ENCODE measurements around the gene INPP1. TPM values are rescaled to one million over a fixed set of nuclear protein-coding genes. Genes with fewer than 3 reads are reported as not detected.

Gene INPP1
- total and polyA plus RNA-seq, 4 donors = 9.1 to 13.2 (median 12.4) TPM

GRCh38 chr2:190418727-190419126, 75.3 kb downstream of the INPP1 start (continued):
- no peak for TF ChIP-seq REST (IDR thresholded peaks at IDR 0.05)
- TF ChIP-seq TAF1 (conservative IDR thresholded peaks at IDR 0.05) = no peak

DNA sequence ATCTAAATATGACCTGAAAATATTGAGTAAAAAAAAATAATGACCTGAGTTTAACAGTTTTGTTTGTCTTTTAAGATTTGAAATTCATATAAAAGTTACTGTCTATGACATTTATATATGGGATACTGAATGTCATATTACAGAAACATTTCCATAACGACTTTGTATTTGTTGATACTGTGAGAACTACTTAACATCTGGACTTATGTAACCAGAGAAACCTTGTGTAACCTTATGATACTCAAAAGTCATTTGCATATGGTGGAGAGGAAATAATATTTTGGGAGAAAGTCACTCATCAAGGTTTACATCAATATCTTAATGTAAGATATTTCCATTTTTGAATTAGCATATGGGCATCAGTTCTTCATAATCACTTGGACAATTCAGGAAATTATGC, 77.4 kb downstream of the INPP1 start:
- Histone ChIP-seq H3K4me1 (ENCODE audit: control insufficient read depth in 4 of 4, insufficient read depth in 4 of 4, low read length in 3 of 4) (no peaks in the 10 kb centered on the region), H3K9ac (ENCODE audit: low read depth in 1 of 2, low read length in 2 of 2) (no peak overlapping the region), H3K36me3 (ENCODE audit: control insufficient read depth in 4 of 4, insufficient read depth in 3 of 4, low read depth in 1 of 4, low read length in 3 of 4) (no peaks in the 10 kb centered on the region), H3K9me3 (ENCODE audit: control insufficient read depth in 4 of 4, low read length in 3 of 4) (no peaks in the 10 kb centered on the region), H3K27me3 (ENCODE audit: control insufficient read depth in 4 of 4, insufficient read depth in 4 of 4, low read length in 3 of 4) (no peaks in the 10 kb centered on the region), H3K4me3 (ENCODE audit: low read depth in 1 of 3, low read length in 3 of 3) (no peak overlapping the region), H3K27ac (ENCODE audit: low read depth in 1 of 2, low read length in 2 of 2) (no peak overlapping the region)
- WGBS = 54% methylated on average over 1 of the region's 1 CpG
- DNase-seq (ENCODE audit: low spot score) = no peak
- TF ChIP-seq ATF3 (IDR thresholded peaks at IDR 0.05) (no peak), MAX (IDR thresholded peaks at IDR 0.05) (no peak), YY1 (IDR thresholded peaks at IDR 0.05) (no peak), FOXA2 (IDR thresholded peaks at IDR 0.05) (no peak), SP1 (IDR thresholded peaks at IDR 0.05) (no peak), RXRA (IDR thresholded peaks at IDR 0.05) (no peak), FOXA1 (IDR thresholded peaks at IDR 0.05) (no peak), GABPA (IDR thresholded peaks at IDR 0.05 in 1 of 2, conservative IDR thresholded peaks at IDR 0.05 in 1 of 2) (no peak), TAF1 (conservative IDR thresholded peaks at IDR 0.05) (no peak), HNF4G (IDR thresholded peaks at IDR 0.05) (no peak), HNF4A (conservative IDR thresholded peaks at IDR 0.05) (no peak), ZBTB33 (IDR thresholded peaks at IDR 0.05) (no peak)
- TF ChIP-seq, protein P1, sequence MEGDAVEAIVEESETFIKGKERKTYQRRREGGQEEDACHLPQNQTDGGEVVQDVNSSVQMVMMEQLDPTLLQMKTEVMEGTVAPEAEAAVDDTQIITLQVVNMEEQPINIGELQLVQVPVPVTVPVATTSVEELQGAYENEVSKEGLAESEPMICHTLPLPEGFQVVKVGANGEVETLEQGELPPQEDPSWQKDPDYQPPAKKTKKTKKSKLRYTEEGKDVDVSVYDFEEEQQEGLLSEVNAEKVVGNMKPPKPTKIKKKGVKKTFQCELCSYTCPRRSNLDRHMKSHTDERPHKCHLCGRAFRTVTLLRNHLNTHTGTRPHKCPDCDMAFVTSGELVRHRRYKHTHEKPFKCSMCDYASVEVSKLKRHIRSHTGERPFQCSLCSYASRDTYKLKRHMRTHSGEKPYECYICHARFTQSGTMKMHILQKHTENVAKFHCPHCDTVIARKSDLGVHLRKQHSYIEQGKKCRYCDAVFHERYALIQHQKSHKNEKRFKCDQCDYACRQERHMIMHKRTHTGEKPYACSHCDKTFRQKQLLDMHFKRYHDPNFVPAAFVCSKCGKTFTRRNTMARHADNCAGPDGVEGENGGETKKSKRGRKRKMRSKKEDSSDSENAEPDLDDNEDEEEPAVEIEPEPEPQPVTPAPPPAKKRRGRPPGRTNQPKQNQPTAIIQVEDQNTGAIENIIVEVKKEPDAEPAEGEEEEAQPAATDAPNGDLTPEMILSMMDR (IDR thresholded peaks at IDR 0.05; ENCODE audit: low read depth, low read length, missing input control) = no peak

Other genes with a start within 250 kb of the INPP1 start
- gene HIBCH, start 23.8 kb upstream of the INPP1 start, total RNA-seq = 10 to 100 TPM; 20.2 to 36.3 TPM
- gene HIBCH, start 23.8 kb upstream of the INPP1 start, polyA plus RNA-seq = 10 to 100 TPM; 29.3 to 65.2 TPM
- 1 to 10 TPM; 2.9 to 9.5 TPM for gene MFSD6, start 64.8 kb downstream of the INPP1 start, total RNA-seq
- gene MFSD6, start 64.8 kb downstream of the INPP1 start, polyA plus RNA-seq = 1 to 10 TPM in 1 of 2 donors, under 1 TPM in 1; 0.83 to 1.8 TPM
- gene NEMP2, start 191.1 kb downstream of the INPP1 start, total RNA-seq = 1 to 10 TPM; 4.6 to 6.1 TPM
- gene NEMP2, start 191.1 kb downstream of the INPP1 start, polyA plus RNA-seq = under 1 TPM; 0.67 to 0.93 TPM

Data from liver (tissue), 9 donors.